Urinary bladder (tissue), 4 donors: Measurements from ENCODE around the gene RUSF1. TPM values are rescaled to one million over a fixed set of nuclear protein-coding genes. Genes with fewer than 3 reads are reported as not detected.
"Not testable (repeated sequence)": the region's sequence is repeated elsewhere in the genome, so short reads cannot be mapped to it uniquely, and the experiment has no call there.

ENCODE experiments used
- DNase-seq: peaks from one replicate; pipeline ENCODE4 v3.0.0-alpha.2; 2015; ENCODE audit errors: extremely low spot score
- H3K27ac ChIP-seq: one replicate; pipeline ENCODE4 v1.5.1; 2013; ENCODE audit warnings: low read depth, mild to moderate bottlenecking, moderate library complexity
- H3K36me3 ChIP-seq: one replicate; pipeline ENCODE4 v1.6.1; 2013; ENCODE audit warnings: mild to moderate bottlenecking, moderate library complexity; ENCODE audit not compliant: insufficient read depth
- H3K4me1 ChIP-seq: one replicate; pipeline ENCODE4 v1.6.1; 2013; ENCODE audit warnings: mild to moderate bottlenecking, moderate library complexity; ENCODE audit not compliant: insufficient read depth
- H3K4me3 ChIP-seq: one replicate; pipeline ENCODE4 v1.5.1; 2013; ENCODE audit warnings: low read depth, low read length
- WGBS: extraction: QIAGEN DNeasy Blood & Tissue Kit; methylation state at CpG from one replicate; pipeline ENCODE4 v1.1.7; 2013; 5-methylcytosine and 5-hydroxymethylcytosine counted together
- polyA plus RNA-seq: library from polyadenylated mRNA; stranded (reverse); fragments of 200-250 nt; gene quantifications from one replicate; pipeline ENCODE4 v1.2.3, GENCODE V29; 2013
- total RNA-seq: library from RNA; depleted of rRNA; stranded (reverse); fragments of >200 nt; gene quantifications from one replicate; pipeline ENCODE4 v1.2.3, GENCODE V29; 2014
- donor health status: healthy with polysubstance abuse.
- donor health status: healthy.

The RUSF1 gene
- total and polyA plus RNA-seq, 2 donors = 59.4 TPM

DNA sequence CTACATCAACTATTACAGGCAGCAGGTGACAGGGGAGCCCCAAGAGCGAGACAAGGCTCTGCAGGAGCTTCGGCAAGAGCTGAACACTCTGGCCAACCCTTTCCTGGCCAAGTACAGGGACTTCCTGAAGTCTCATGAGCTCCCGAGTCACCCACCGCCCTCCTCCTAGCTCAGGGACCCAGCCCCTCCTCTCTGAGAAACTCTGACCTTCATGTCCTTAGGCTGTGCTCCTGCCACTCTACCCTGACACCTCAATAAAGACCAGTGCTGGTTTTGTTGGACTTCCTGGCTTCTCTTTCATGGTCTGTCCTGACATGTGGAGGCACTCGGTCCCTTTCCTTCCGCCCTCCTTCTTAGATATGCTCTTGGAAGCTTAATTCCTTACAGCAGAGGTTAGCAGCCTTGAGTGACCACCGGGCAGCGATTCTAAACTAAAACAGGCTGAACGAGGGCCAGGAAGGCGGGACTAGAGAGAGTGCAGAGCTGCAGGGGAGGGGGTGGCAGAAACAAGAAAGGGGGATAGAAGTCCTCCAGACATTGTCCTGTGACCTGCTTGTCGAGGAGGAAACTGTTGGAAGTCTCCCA, 20.4 kb upstream of the RUSF1 start:
- WGBS = 29% methylated on average over 11 of the region's 11 CpGs
- no peak overlapping the region for H3K27ac ChIP-seq
- no peaks in the 10 kb centered on the region for H3K4me1 ChIP-seq
- DNase-seq = no peak
- H3K36me3 ChIP-seq = no peaks in the 10 kb centered on the region
- no peak overlapping the region for H3K4me3 ChIP-seq

DNA sequence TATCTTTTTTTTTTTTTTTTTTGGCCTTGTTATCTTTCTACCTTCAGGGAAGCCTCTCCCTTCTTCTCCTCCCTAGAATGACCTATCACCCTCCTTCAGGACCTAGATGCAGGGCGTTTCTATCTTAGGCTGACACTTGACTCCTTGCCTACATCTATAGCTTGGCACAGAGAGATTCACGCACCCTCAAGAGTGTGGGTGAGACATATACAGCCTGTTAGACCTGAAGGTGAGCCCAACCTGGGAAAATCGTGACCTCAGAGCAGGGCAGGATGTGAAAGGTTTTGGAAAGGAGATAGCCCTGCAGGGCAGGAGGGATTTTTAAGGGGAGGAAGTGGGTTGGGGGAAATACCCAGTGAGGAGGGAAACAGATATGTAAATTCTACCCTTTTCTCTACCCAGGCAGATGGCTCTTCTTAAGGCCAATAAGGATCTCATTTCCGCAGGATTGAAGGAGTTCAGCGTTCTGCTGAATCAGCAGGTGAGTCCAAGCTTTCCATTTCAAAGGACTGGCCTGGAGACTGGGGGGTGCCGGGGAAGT, 19.6 kb upstream of the RUSF1 start, which contains the start of gene AHSP:
Gene AHSP (plus strand): TSS at position 167 of the 541 bp plus-strand sequence. CDS start 240 bp downstream, at position 407.
- DNase-seq = no peak
- H3K27ac ChIP-seq = no peak within 1 kb of the TSS
- H3K4me3 ChIP-seq = no peak within 1 kb of the TSS
- no peaks in the 10 kb centered on the region for H3K36me3 ChIP-seq
- no peaks in the 10 kb centered on the region for H3K4me1 ChIP-seq
- 63% methylated on average over 6 of the region's 6 CpGs for WGBS

DNA sequence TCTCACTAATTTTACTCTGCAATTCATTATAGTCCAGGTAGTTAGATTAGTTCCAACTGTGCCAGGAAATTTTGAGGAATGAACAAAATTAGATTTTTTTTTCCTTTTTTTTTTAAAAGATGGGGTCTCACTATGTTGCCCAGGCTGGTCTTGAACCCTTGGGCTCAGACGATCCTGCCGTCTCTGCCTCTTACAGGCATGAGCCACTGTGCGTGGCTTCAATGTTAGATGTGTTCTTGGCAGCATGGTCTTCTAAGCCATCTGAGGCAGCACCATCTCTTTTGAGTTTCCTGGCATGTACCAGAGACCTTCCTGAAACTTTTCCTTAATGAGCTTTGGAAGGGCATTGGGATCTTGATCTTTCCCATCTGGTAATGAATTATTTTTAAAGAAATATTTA, 16.9 kb upstream of the RUSF1 start:
- no peak for DNase-seq
- H3K4me3 ChIP-seq = no peak overlapping the region
- H3K4me1 ChIP-seq = no peaks in the 10 kb centered on the region
- no peak overlapping the region for H3K27ac ChIP-seq
- no peaks in the 10 kb centered on the region for H3K36me3 ChIP-seq
- 88% methylated on average over 3 of the region's 3 CpGs for WGBS

DNA sequence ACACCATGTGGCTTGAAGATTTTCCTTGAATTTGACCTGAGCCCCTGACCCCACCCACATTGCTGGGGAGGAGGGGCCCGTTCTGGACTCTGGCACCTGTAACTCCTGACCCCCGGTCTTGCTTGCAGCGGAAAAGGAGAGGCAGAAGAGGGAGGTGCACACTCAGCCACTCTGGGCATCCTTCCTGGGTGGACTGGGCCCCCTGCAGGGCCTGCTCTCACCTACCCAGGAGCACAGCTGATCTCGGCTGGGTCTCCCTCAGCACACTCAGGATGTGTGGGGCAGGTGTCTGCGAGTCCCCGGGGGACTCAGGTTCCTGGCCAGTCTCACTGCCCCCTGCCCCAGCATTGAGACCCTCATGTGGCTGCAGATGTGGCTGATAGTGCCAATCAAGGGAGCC, 15.6 kb upstream of the RUSF1 start:
- not testable (repeated sequence) for H3K36me3 ChIP-seq, H3K27ac ChIP-seq, H3K4me3 ChIP-seq, H3K4me1 ChIP-seq, DNase-seq
- 79% methylated on average over 3 of the region's 6 CpGs for WGBS

DNA sequence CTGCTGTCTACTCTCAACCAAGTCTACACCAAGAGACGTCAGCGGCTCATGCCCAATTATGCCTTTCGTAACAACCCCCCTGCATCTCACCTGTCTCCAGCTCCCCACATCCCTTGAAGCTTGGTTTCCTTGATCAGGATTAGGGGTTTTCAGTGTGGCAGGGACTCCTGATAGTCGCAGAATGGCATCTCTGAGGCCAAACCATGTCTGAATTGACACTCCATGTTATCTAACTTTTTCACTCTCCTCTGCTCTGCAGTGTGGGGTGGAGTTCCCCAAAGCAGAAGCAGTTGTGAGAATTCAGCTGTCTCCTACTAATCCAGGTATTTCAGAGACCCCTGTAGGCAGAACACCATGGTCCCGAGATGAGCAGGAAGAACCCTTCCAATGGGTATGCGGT, 13.9 kb upstream of the RUSF1 start:
- DNase-seq = no peak
- Histone ChIP-seq H3K27ac (no peak overlapping the region), H3K4me1 (no peaks in the 10 kb centered on the region), H3K4me3 (no peak overlapping the region), H3K36me3 (no peaks in the 10 kb centered on the region)
- WGBS = 88% methylated on average over 6 of the region's 6 CpGs

DNA sequence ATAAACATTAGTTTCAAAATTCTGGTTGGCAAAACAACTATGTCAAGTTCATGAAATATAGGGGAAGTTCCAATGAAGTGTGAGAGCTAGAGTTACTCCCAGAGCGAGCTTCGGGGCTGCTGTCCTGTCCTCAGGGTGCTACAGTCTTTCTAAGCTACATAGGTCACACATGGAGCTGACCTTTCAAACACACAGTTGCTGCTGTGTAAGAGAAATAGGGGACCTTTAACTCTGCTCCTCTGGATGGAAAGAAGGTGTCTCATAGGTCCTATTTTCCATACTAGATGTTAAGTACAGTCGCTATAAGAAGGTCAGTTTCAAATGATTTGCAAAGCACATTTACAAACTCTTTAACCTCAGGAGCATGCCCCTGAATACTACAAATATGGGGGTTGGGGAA, 13.2 kb upstream of the RUSF1 start:
- 92% methylated on average over 3 of the region's 3 CpGs for WGBS
- no peak for DNase-seq

DNA sequence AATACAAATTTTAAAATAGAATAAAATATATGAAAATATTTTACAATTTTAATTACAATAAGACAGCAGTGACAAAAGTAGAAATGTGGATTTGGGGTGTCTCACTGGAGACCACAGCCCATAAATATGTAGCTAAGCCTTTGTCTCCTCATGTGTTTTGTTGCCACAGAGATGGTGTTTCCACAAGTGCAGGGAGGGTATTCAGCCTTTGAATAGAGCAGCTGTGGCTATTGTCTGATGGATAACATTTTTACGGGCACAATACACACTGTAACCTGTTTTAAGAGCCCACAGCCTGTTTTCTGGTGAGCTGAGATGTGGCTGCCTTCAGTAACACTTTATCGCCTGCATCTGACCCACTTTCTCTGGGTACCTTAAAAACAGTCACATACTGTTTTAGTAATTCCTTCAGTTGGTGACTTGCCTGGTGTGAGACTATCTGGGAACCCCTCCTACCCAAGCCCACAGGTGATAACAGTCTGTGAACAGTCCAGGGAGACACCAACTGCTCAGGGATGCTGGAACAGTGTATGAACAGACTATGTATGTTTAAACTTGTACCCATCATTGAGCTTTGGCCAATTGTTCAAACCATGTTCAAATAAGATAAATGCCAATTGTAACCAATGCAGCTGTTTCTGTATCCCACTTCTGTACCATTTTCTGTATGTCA, 11.7 kb upstream of the RUSF1 start:
- Histone ChIP-seq H3K4me3 (no peak overlapping the region), H3K4me1 (no peaks in the 10 kb centered on the region), H3K36me3 (no peaks in the 10 kb centered on the region), H3K27ac (no peak overlapping the region)
- WGBS = 73% methylated on average over 2 of the region's 2 CpGs
- DNase-seq = no peak

More for the DNA sequence above, 13.2 kb upstream of the RUSF1 start:
- Histone ChIP-seq H3K4me1 (no peaks in the 10 kb centered on the region), H3K4me3 (no peak overlapping the region), H3K27ac (no peak overlapping the region), H3K36me3 (no peaks in the 10 kb centered on the region)

DNA sequence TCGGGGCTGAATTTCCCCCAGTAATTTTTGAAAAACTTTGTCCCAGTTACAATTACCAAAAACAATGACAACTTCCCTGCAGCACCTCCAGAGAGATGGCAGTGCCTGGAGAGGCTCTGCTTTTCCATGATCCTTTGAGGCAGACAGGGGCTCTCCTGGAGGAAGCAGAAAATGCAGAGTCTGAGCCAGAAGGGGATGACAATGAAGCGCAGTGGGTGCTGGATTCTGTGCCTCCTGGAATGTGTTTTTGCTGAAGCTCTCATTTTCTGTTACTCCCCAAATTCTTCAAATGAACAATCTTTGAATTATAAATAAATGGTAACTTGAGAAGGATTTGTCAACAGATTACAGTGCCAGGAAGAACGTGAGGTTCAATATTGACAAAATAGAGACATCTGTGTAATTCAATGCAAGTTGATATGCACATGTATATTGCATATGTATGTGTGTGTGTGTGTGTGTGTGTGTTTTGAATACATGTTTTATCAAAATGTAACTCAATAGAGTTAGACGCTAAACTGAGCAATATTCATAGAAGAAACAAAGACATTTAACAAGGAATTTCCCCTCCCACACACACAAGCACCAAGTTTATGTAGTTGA, 9.7 kb upstream of the RUSF1 start:
- DNase-seq = no peak
- Histone ChIP-seq H3K4me1 (no peaks in the 10 kb centered on the region), H3K36me3 (no peaks in the 10 kb centered on the region), H3K27ac (no peak overlapping the region), H3K4me3 (no peak overlapping the region)
- 73% methylated on average over 4 of the region's 4 CpGs for WGBS

DNA sequence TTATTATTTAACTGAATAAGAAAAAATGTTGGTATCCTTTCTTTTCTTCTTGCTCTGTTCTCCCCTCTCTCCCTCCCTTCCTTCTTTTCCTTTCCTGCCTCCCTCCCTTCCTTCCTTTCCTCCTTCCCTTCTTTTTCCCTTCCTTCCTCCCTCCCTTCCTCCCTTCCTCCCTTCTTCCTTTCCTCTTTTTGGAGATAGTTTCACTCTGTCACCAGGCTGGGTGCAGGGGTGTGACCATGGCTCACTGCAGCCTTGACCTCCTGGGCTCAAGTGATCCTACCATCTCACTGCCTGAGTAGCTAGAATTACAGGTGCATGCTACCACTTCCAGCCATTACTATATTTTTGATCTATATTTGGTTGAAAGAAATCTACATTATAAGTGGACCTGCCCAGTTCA, 5.7 kb upstream of the RUSF1 start:
- Histone ChIP-seq H3K4me1 (peaks cover 1% of the 10 kb centered on the region), H3K36me3 (no peaks in the 10 kb centered on the region), H3K27ac (no peak overlapping the region), H3K4me3 (no peak overlapping the region)
- DNase-seq = no peak

DNA sequence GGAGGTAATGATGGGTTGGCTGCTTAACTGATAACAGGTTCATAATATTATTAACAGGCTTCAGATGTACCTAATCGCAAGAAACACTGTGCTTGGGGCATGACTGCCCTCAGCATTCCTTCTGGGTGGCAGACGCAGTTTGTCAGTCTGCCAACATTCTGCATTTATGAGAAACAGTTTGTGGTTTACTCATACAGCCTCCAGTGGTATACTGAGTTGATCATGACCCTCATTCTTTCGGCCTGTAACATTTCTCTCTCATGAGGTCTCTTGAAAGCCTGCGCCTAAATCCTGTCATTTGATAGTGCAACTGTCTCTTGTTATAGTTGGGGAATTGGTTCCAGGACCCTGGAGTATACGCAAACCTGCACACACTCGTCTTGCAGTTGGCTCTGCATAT, 4.9 kb upstream of the RUSF1 start:
- Histone ChIP-seq H3K27ac (no peak overlapping the region), H3K4me1 (peaks cover 1% of the 10 kb centered on the region), H3K36me3 (no peaks in the 10 kb centered on the region), H3K4me3 (no peak overlapping the region)
- 58% methylated on average over 6 of the region's 6 CpGs for WGBS
- DNase-seq = no peak

DNA sequence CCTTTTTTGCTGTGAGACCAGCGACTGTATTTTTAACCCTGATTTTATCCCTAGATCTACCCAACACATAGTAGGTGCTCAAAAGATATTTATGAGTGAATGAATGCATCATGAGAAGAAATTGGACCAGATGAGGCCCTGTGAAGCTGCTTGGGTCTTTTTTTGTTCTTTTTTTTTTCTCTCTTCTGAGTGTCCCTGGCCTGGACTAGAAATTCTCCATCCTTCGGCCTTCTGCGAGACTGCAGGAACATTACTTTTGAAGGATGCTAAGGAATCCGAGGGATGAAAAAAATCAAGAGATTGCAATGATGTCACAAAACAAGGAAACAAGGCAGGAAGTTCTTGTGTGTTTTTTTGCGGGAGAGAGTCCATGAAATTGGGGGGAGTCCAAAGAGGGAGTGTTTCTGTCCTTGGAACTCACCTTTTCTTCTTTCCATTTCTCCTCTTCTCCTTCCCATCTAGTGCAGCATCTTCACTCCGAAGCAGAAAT, 560 bp upstream of the RUSF1 start:
- Histone ChIP-seq H3K4me1 (peaks cover 1% of the 10 kb centered on the region), H3K36me3 (no peaks in the 10 kb centered on the region), H3K27ac (peak overlapping the region; percentile 94), H3K4me3 (peak overlapping the region; percentile 85)
- WGBS = 13% methylated on average over 6 of the region's 6 CpGs
- DNase-seq = no peak

DNA sequence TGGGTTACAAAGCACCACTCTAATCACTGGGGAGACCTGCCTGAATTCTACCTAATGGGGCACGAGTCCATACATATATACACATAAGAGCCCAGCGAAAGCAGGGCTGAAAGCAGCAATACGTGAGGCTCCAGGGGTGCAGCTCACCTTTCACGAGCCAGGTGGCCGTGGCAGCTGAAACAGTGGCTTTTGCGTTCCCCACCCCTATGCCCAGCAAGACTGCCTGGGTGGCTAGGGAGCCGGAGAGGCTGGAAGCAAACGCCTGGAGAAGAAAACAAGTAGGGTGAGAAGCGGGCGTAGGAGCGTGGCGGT, 618 bp downstream of the RUSF1 start:
- WGBS = 1% methylated on average over 12 of the region's 12 CpGs
- H3K4me1 ChIP-seq = peaks cover 1% of the 10 kb centered on the region
- no peaks in the 10 kb centered on the region for H3K36me3 ChIP-seq
- H3K27ac ChIP-seq = no peak overlapping the region
- DNase-seq = no peak
- peak overlapping the region; percentile 85 for H3K4me3 ChIP-seq

DNA sequence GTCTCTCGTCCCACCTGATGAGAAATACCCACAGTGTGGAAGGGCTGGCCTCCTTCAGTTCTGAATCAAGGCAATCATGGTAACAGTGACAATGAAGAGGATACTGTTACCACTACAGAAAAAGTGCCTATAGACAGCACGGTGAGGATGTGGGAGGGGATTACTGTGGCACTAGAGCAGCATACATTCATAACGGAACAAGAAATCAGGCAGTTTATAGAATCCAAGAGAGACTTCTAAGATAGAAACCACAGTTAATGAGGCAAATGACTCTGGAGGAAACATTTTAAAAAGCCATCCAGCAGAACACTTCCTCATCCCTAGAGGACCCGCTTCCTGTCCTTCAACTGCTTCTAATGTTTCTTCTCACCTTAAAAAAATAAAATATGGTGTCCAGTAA, 2.7 kb downstream of the RUSF1 start:
- 65% methylated on average over 4 of the region's 4 CpGs for WGBS

DNA sequence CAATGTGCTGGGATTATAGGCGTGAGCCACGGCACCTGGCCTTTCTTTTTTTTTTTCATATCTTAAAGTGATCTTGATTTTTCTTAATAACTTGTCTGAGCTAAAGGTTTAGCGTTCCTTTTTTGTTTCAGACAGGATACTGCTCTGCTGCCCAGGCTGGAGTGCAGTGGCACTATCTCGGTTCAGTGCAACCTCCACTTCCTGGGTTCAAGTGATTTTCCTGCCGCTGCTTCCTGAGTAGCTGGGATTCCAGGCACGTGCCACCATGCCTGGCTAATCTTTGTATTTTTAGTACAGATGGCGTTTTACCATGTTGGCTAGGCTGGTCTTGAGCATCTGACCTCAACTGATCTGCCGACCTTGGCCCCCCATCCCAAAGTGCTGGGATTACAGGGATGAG, 4.0 kb downstream of the RUSF1 start:
- Histone ChIP-seq H3K36me3 (no peaks in the 10 kb centered on the region), H3K27ac (no peak overlapping the region), H3K4me1 (peaks cover under 1% of the 10 kb centered on the region), H3K4me3 (no peak overlapping the region)
- no peak for DNase-seq
- 68% methylated on average over 8 of the region's 8 CpGs for WGBS

More for the DNA sequence above, 2.7 kb downstream of the RUSF1 start:
- DNase-seq = no peak
- H3K4me3 ChIP-seq = no peak overlapping the region
- peaks cover 1% of the 10 kb centered on the region for H3K4me1 ChIP-seq
- H3K36me3 ChIP-seq = no peaks in the 10 kb centered on the region
- no peak overlapping the region for H3K27ac ChIP-seq
